NCI-H2107 treated with DMSO at 0.1 percent for 48 hours (cell line): ENCODE measurements around the gene PRKAR1A.
"Not testable (repeated sequence)": the region's sequence is repeated elsewhere in the genome, so short reads cannot be mapped to it uniquely, and the experiment has no call there.

ENCODE experiments used
- DNase-seq: peaks from one replicate; lab custom pipeline; 2025; ENCODE audit not compliant: unreplicated experiment; lab: John Stamatoyannopoulos, UW

The PRKAR1A gene

DNA sequence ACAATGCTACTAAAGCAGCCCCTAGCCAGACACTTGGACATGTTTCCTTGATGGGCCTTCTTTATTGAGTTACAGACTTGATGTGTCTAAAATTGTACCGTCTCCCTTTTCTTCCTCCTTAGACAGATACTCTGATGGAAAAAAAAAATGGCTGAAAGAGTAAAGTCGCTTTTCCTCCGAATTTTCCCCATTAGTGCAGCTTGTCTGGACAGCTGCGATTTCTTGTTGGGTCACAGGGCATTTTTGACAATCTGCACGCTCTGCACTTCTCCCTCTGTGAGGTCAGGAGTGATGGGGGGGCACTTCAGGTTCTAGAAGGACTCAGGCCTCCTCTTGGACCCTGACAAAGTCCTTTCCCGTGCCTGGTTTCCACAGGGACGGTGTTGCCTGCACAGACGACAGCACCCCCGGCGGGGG lies 968 bp upstream of the PRKAR1A start:
- no peak for DNase-seq

DNA sequence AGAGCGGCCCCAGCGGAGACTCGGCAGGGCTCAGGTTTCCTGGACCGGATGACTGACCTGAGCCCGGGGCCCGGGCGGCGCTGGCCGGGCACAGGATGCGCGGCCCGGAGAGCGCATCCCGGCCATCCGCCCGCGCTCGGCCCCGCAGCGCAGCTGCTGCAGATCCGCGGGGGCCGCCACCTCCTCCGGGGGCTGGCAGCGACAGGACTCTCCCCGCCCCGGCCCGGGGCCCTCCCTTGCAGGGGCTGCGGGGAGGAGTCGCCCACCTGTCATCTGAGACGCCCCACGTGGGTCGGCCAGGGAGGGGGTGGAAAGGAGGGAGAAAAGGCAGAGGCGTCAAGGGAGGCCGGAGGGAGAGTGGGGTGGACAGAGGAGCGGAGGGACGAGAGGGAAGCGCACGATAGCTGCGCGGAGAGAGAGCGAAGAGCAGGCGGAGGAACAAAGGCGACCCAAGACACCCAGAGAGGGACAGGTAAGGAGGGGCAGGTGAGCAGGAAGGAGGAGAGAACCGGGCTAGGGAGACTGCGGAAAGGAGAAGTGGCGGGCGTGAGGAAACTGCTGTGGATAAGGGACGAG lies 471 bp upstream of the PRKAR1A start:
- DNase-seq: peak; percentile 48

DNA sequence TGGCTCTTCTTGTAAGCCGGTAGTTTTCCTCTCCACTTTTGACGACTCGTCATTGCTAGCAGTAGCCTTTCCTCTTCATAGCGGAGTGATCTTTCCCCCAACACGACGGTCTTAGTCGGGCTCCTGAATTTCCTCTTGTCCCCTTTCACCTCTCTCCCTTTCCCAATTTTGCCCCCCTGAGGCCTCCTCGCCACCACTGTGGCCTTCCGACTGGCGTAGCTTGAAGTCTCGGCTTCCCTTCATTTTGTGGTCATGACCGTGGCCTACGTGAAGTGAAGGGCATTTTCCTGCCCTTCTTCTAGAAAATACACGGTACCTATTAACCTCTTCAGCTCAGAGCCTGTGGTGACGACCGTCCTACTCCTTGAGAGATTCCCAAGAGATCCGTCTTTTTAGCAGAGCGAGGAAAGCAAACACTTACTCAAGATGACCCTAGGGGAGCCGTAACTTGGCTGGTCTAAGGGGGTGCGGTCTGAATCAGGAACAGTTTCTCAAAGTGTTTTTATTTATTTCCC lies 787 bp downstream of the PRKAR1A start:
- DNase-seq: peak; percentile 18

DNA sequence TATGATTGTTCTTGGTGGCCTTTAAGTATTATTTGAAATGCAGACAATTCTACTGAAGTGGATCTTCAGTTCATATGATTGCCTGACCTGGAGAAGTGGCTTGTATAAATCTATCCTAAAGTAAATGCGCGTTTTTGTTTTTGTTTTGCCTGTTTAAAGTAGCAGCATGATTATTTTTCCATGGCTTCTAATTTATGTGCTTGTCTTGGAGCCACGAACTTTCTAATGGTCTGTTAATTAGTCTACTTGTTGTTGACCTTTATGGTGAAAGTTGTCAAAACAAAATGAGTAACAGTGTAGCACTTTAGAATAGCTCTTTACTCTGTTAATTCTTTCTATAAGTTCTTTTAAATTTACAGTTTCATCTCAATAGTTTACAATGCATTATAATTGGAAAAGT lies 1.7 kb downstream of the PRKAR1A start:
- DNase-seq: no peak

DNA sequence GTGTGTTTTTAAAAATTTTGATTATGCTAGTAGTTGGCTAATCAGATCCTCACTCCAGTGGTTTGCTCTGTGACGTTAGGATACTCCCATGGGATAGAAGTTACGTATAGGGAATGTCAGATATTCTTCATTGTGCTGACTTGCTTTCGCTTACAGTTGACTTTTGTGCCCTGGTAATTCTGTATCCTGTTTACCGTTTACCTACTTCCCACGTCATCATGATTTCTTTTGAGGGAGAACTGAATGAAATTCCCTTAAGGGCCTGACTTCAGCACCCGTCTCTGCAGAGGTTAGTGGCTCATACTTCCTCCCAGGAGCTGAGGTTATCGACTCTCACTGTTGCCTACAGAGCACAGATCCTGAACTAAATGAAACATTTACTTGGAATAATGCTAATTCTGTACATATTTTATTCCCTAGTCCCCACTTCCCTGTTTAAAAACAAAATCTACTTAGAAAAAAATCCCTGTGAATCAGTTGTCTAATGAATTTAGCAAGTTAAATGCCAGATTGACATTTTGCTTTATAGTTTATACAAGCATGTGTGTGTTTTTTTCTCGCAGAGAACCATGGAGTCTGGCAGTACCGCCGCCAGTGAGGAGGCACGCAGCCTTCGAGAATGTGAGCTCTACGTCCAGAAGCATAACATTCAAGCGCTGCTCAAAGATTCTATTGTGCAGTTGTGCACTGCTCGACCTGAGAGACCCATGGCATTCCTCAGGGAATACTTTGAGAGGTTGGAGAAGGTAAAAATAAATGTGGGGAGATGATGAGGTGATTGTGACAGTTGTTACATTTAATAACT lies 2.8 kb downstream of the PRKAR1A start:
- DNase-seq: peak; percentile 28

DNA sequence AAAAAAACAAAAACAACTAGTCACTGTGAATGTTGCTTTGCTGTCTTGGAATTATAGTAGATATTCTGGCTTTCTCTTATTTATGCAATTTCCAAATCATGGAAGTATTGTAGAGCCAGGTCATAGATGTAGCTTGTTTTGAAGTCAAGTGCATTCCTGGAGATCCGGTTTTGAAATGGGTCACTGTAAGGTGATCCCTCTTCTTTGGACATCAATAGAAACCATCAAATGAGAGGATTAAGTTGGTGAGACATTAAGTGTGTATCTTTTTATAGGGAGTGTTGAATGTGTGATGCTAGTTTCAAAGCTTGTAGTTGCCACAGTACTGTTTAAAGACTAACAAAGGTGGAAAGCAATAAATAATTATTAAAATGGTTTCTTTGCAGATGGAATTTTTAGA lies 4.5 kb downstream of the PRKAR1A start:
- DNase-seq: no peak

DNA sequence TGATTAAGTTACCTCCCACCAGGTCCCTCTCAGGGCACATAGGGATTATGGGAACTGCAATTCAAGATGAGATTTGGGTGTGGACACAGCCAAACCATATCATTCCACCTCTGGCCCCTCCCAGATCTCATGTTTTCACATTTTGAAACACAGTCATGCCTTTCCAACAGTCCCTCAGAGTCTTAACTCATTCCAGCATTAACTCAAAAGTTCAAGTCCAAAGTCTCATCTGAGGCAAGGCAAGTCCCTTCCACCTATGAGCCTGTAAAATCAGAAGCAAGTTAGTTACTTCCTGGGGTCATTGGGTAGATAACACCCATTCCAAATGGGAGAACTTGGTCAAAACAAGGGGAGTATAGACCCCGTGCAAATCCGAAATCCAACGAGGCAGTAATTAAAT lies 5.4 kb downstream of the PRKAR1A start:
- DNase-seq: not testable (repeated sequence)

DNA sequence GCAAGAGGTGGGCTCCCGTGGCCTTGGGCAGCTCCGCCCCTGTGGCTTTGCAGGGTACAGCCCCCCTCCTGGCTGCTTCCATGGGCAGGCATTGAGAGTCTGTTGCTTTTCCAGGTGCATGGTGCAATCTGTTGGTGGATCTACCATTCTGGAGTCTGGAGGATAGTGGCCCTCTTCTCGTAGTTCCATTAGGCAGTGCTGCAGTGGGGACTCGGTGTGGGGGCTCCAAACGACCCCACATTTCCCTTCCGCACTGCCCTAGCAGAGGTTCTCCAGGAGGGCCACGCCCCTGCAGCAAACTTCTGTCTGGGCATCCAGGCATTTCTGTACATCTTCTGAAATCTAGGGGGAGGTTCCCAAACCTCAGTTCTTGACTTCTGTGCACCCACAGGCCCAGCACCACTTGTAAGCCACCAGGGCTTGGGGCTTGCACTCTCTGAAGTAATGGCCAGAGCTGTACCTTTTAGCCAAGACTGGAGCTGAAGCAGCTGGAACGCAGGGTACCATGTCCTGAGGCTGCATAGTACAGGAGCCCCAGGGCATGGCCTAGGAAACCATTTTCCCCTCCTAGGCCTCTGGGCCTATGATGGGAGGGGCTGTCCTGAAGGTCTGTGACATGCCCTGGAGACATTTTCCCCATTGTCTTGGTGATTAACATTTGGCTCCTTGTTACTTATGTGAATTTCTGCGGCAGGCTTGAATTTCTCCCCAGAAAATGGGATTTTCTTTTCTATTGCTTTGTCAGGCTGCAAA lies 6.0 kb downstream of the PRKAR1A start:
- DNase-seq: no peak

DNA sequence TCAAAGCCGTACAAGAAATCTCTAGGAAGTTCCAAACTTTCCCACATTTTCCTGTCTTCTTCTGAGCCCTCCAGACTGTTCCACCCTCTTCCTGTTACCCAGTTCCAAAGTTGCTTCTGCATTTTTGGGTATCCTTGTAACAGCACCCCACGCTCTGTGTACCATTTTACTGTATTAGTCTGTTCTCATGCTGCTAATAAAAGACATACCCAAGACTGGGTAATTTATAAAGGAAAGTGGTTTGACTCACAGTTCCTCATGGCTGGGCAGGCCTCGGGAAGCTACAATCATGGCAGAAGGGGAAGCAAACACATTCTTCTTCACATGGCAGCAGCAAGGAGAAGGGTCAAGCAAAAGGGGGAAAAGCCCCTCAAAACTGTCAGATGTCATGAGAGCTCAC lies 6.8 kb downstream of the PRKAR1A start:
- DNase-seq: not testable (repeated sequence)

DNA sequence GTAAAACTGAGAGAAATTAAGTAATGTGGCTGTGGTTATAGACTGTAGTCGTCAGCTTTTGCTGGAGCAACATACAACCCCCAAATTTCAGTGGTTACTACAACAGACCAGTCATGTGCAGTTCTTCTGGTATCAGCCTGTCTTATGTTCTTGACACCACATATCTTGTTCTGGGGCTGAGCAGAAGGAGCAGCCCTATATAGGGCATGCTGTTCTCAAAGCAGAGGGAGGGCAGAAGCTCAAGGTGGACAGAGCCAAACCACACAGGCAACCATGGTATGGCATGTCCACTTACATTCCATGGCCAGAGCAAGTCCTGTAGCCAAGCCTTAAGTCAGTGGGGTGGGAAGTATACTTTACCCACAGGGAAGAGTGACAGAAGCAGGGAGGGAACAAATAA lies 7.7 kb downstream of the PRKAR1A start:
- no peak for DNase-seq

DNA sequence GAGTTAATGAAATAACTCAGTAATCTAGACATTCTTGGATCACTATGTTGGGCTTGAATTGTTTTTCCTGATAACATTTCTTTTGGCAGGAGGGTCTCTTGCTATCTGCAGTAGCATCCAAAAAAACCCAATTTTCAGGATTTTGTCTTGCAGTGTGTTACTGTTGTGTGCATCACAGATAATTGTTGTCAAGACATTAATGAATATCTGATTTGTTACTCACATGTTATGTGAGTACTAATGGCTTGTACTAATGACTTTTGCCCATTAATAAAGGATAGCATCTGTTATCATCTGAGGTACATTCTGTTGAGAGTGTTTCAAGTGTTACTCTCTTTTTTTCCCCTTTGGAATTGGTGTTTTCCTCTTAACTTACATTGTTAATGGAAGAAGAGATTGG lies 10.0 kb downstream of the PRKAR1A start:
- DNase-seq: no peak

DNA sequence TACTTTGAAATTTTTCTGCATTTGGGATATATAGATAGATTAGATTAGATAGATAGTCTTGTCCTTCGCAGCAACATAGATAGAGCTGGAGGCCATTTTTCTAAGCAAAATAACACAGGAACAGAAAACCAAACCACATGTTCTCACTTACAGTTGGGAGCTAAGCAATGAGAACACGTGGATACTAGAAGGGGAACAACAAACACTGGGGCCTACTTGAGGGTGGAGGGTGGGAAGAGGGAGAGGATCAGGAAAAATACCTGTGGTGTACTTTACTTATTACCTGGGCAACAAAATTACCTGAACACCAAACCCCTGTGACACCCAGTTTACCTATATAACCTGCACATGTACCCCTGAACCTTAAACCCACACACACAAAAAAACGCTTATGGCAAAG lies 14.3 kb downstream of the PRKAR1A start:
- no peak for DNase-seq

DNA sequence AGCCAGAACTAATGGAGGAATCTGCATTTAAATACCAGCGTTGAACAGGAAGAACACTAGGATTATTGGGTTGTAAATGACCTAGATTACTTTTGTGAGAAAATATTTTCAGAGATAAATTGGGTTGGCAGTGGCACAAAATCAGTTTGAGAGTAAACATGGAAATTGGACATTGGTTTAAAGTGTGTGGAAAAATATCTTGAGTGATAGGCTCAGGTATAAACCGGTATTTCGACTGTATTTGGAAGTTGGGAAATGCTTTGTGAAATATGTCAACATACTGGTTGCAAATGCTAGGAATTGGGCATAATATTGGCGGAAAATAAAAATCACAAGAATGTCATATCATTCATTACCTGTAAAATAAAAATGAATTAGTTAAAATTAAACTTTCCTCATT lies 15.1 kb downstream of the PRKAR1A start:
- DNase-seq: no peak

DNA sequence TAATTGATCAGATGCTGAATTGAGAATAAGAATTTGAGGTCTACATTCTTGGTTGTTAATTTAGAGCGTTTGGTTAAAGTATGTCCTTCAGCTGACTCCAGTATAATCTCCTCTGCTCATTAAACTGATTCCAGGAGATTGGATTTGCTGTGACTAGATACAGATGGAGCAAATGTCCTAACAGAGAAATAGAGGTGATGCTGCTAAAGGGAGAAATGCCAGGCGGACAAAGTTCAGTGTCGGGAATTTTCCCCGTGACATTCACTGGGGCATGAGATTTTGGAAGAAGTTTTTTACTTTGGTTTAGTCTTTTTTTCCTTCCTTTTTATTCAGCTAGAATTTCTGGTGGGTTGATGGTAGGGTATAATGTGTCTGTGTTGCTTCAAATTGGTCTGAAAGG lies 19.0 kb downstream of the PRKAR1A start:
- DNase-seq: no peak

DNA sequence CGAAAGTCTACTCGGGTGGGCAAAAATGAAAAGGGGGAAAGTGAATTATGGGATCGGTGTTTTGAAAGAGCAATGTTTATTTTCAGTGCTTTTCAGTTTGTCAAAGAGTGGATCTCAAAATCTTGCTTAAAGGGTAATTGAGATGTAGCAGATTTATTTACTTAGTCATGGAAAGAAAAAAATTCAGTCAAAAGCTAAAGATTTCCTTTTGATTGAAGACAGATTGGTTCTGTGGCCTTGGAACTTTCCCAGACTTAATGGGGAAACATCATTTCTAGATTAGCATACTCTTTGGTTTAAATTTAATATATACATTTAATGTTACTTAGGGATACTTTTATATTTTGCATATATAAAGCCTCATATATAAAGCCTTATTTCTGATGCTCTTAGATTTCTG lies 20.6 kb downstream of the PRKAR1A start:
- DNase-seq: no peak

DNA sequence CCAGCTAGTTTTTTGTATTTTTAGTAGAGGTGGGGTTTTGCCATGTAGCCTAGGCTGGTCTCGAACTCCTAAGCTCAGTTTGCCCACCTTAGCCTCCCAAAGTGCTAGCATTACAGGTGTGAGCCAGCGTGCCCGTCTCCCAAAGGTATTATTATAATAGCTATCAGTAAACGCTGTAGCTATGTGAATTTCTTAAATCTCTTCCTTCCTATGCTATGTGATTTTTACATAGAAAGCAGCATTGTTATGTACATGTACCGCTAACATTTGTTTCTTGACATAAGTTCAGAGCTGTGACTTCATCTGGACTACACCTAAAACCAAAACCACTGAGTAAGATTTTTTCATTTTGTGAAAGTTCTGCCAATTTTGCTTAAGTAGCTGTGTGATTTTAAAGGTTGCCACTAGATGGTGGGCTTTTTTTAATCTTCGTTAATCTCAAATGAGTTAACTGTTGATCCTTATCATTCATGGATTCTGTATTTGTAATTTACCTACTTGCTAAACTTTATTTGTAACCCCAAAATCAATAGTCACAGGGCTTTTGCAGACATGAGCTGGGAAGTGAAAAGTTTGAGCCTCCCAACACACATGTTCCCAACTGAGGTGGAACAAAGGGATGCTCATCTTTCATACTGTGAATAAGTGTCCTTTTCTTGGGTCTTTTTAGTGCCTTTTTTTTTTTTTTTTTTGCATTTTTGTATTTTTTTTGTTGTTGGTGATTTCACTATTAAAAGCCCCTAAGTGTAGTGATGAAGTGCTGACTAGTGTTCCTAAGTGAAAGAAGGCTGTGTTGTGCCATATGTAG lies 21.9 kb downstream of the PRKAR1A start:
- DNase-seq: no peak

DNA sequence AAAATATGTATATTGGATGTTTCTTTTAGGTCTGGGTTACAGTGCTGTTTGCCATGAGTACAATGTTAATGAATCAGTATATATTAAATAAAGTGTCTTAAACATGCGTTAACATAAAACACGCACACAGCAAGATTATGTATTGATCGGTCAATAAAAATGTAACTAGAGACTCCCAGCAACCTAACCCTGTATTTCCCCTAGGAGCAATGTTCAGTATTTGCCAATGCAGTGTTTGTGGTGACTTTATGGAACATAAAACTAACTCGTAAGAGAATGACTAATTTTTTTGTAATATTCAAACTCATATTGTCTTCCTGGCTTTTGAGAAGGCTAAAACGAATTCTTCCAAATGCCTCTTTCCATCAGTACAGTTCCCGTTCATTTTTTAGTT lies 22.5 kb downstream of the PRKAR1A start:
- no peak for DNase-seq

DNA sequence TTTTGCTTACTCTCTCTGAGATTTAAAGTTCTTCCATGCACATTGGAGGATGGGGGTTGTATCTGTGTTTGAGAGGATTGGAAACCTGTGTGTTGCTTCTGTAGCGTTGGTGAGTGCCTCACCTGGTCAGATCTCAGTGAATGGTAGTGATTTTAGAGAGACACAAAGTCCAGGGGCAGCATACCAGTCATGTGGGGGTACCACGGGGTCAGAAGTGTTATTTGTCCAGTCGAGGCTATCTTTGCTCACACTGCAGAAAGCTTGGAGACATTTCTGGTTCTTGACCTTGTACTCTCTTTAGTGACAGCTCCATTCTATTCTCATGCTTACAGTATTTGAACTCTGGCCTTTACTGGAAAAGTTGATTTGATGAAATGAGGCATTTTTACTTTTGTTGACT lies 23.7 kb downstream of the PRKAR1A start:
- DNase-seq: no peak

DNA sequence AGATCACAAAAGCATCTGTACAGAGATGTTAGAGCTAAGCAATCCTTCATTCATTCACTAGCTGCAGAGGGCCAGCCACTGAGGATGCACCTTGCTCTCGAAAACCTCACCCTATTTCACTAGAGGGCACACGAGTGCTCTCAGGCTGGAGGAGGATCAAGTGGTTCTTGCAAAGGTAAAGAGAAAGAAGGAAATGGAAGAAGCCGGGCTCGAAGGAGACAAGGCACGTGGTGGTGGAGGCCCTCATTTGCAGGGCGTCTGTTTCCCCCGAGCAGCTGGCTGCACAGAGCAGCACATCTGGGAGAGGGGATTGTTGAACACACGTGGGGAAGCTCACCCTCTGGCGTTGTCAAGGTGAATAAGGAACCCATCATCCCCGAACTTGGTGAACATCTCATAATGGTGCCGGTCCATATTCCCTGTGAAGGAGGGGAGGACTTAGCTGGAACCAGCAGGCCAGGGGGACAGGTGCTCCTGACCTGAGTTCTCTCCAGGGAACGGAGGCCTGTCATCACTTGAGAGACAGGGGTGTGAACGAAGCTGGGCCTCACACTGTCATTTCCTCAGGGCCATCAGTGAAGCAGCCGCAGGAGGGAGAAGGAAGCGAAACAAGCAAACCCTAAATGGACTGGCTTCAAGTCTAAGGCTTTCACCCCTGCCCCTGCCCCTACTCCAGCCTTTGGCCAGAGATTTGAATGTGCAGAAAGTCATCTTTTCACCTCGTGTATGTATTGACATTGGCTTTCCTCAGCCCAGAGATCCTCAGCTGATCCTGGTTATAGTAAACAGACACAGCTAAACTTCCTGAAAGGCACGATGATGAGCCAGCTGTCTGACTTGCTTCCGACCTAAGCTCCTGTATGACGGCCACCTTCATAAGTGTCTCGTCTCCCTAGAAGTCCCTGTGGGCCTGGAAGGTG lies 27.6 kb downstream of the PRKAR1A start:
- DNase-seq: no peak

DNA sequence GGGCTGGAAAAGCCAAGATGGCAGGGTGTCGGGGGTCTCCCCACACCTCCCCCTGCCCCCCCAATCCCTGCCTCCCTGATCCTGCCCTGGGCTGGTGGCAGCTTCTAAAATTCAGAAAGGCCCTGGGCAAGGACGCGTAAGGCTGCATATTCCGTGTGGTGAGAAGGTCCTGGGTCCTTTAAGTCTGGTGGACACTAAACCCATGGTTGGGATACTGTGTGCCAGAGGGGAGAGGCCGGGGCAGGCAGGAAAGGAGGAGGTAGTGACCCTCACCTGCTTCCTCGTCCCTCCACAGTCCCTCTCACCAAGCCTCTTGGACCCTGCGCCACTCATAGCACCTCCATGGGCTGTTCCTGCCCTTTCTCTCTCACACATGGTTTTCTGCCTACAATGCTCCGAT lies 28.8 kb downstream of the PRKAR1A start:
- no peak for DNase-seq
